Measurements from ENCODE around the gene KRTAP10-3.
"Not testable (repeated sequence)": the region's sequence is repeated elsewhere in the genome, so short reads cannot be mapped to it uniquely, and the experiment has no call there.

Gene KRTAP10-3

GRCh38 chr21:44556879-44557278, 1.7 kb downstream of the KRTAP10-3 start:
- Histone ChIP-seq H3K27ac (ENCODE audit: low read depth, low read length) (no peak overlapping the region), H3K4me3 (ENCODE audit: low read depth, low read length) (no peak overlapping the region), H3K79me2 (ENCODE audit: control insufficient read depth, insufficient read depth, low read length, unreplicated experiment) (no peaks in the 10 kb centered on the region), H3K27me3 (ENCODE audit: insufficient read depth, low read length) (peaks cover 71% of the 10 kb centered on the region), H2AFZ (ENCODE audit: low read length, unreplicated experiment) (no peak overlapping the region), H3K36me3 (ENCODE audit: insufficient read depth, low read length) (no peaks in the 10 kb centered on the region), H3K4me1 (ENCODE audit: control insufficient read depth, insufficient read depth, low read length, unreplicated experiment) (no peaks in the 10 kb centered on the region)

GRCh38 chr21:44555200-44555875, 3.3 kb downstream of the KRTAP10-3 start:
- no peak overlapping the region for H3K27ac ChIP-seq (ENCODE audit: low read depth, low read length)
- H2AFZ ChIP-seq (ENCODE audit: low read length, unreplicated experiment) = no peak overlapping the region
- H3K36me3 ChIP-seq (ENCODE audit: insufficient read depth, low read length) = no peaks in the 10 kb centered on the region
- H3K4me3 ChIP-seq (ENCODE audit: low read depth, low read length) = no peak overlapping the region
- H3K79me2 ChIP-seq (ENCODE audit: control insufficient read depth, insufficient read depth, low read length, unreplicated experiment) = no peaks in the 10 kb centered on the region
- H3K4me1 ChIP-seq (ENCODE audit: control insufficient read depth, insufficient read depth, low read length, unreplicated experiment) = no peaks in the 10 kb centered on the region
- peaks cover 71% of the 10 kb centered on the region for H3K27me3 ChIP-seq (ENCODE audit: insufficient read depth, low read length)

GRCh38 chr21:44552681-44553080, 5.9 kb downstream of the KRTAP10-3 start:
- no peaks in the 10 kb centered on the region for H3K4me1 ChIP-seq (ENCODE audit: control insufficient read depth, insufficient read depth, low read length, unreplicated experiment)

GRCh38 chr21:44552136-44552535, 6.5 kb downstream of the KRTAP10-3 start:
- Histone ChIP-seq H3K36me3 (ENCODE audit: insufficient read depth, low read length) (no peaks in the 10 kb centered on the region), H3K27me3 (ENCODE audit: insufficient read depth, low read length) (peaks cover 74% of the 10 kb centered on the region), H3K4me3 (ENCODE audit: low read depth, low read length) (no peak overlapping the region), H2AFZ (ENCODE audit: low read length, unreplicated experiment) (no peak overlapping the region), H3K79me2 (ENCODE audit: control insufficient read depth, insufficient read depth, low read length, unreplicated experiment) (no peaks in the 10 kb centered on the region), H3K27ac (ENCODE audit: low read depth, low read length) (no peak overlapping the region), H3K4me1 (ENCODE audit: control insufficient read depth, insufficient read depth, low read length, unreplicated experiment) (no peaks in the 10 kb centered on the region)

More at GRCh38 chr21:44552681-44553080, 5.9 kb downstream of the KRTAP10-3 start:
- no peak overlapping the region for H3K27ac ChIP-seq (ENCODE audit: low read depth, low read length)
- peaks cover 75% of the 10 kb centered on the region for H3K27me3 ChIP-seq (ENCODE audit: insufficient read depth, low read length)
- H3K36me3 ChIP-seq (ENCODE audit: insufficient read depth, low read length) = no peaks in the 10 kb centered on the region
- no peaks in the 10 kb centered on the region for H3K79me2 ChIP-seq (ENCODE audit: control insufficient read depth, insufficient read depth, low read length, unreplicated experiment)
- H3K4me3 ChIP-seq (ENCODE audit: low read depth, low read length) = no peak overlapping the region
- H2AFZ ChIP-seq (ENCODE audit: low read length, unreplicated experiment) = no peak overlapping the region

- Histone ChIP-seq H3K27me3 (ENCODE audit: insufficient read depth, low read length) (peaks cover 72% of the 10 kb centered on the region), H3K27ac (ENCODE audit: low read depth, low read length) (no peak within 1 kb of the TSS), H3K36me3 (ENCODE audit: insufficient read depth, low read length) (no peaks in the 10 kb centered on the region), H3K4me3 (ENCODE audit: low read depth, low read length) (no peak within 1 kb of the TSS), H2AFZ (ENCODE audit: low read length, unreplicated experiment) (no peak within 1 kb of the TSS), H3K4me1 (ENCODE audit: control insufficient read depth, insufficient read depth, low read length, unreplicated experiment) (no peaks in the 10 kb centered on the region), H3K79me2 (ENCODE audit: control insufficient read depth, insufficient read depth, low read length, unreplicated experiment) (no peaks in the 10 kb centered on the region)
These were observed 7.1 kb downstream of the KRTAP10-3 start, which contains the start of gene KRTAP10-2 for GRCh38 chr21:44551340-44551961. KRTAP10-2 (minus strand) TSS chr21:44551505; CDS start chr21:44551458, 47 bp downstream.

GRCh38 chr21:44550807-44551206, 7.8 kb downstream of the KRTAP10-3 start:
- Histone ChIP-seq H2AFZ (ENCODE audit: low read length, unreplicated experiment) (no peak overlapping the region), H3K79me2 (ENCODE audit: control insufficient read depth, insufficient read depth, low read length, unreplicated experiment) (no peaks in the 10 kb centered on the region), H3K4me3 (ENCODE audit: low read depth, low read length) (no peak overlapping the region), H3K27ac (ENCODE audit: low read depth, low read length) (no peak overlapping the region), H3K27me3 (ENCODE audit: insufficient read depth, low read length) (peaks cover 71% of the 10 kb centered on the region), H3K36me3 (ENCODE audit: insufficient read depth, low read length) (no peaks in the 10 kb centered on the region), H3K4me1 (ENCODE audit: control insufficient read depth, insufficient read depth, low read length, unreplicated experiment) (no peaks in the 10 kb centered on the region)

- not testable (repeated sequence) for H3K27ac ChIP-seq (ENCODE audit: low read depth, low read length); H3K79me2 ChIP-seq (ENCODE audit: control insufficient read depth, insufficient read depth, low read length, unreplicated experiment); H2AFZ ChIP-seq (ENCODE audit: low read length, unreplicated experiment); H3K4me3 ChIP-seq (ENCODE audit: low read depth, low read length); H3K36me3 ChIP-seq (ENCODE audit: insufficient read depth, low read length); H3K4me1 ChIP-seq (ENCODE audit: control insufficient read depth, insufficient read depth, low read length, unreplicated experiment)
- H3K27me3 ChIP-seq (ENCODE audit: insufficient read depth, low read length) = peaks cover 69% of the 10 kb centered on the region
These were observed 8.3 kb downstream of the KRTAP10-3 start for GRCh38 chr21:44550285-44550684.

GRCh38 chr21:44549525-44550211, 8.9 kb downstream of the KRTAP10-3 start:
- Histone ChIP-seq H3K79me2 (ENCODE audit: control insufficient read depth, insufficient read depth, low read length, unreplicated experiment) (no peaks in the 10 kb centered on the region), H3K27ac (ENCODE audit: low read depth, low read length) (no peak overlapping the region), H2AFZ (ENCODE audit: low read length, unreplicated experiment) (no peak overlapping the region), H3K27me3 (ENCODE audit: insufficient read depth, low read length) (peaks cover 63% of the 10 kb centered on the region), H3K36me3 (ENCODE audit: insufficient read depth, low read length) (no peaks in the 10 kb centered on the region), H3K4me3 (ENCODE audit: low read depth, low read length) (no peak overlapping the region), H3K4me1 (ENCODE audit: control insufficient read depth, insufficient read depth, low read length, unreplicated experiment) (no peaks in the 10 kb centered on the region)

GRCh38 chr21:44548922-44549321, 9.7 kb downstream of the KRTAP10-3 start:
- no peaks in the 10 kb centered on the region for H3K4me1 ChIP-seq (ENCODE audit: control insufficient read depth, insufficient read depth, low read length, unreplicated experiment)
- no peaks in the 10 kb centered on the region for H3K36me3 ChIP-seq (ENCODE audit: insufficient read depth, low read length)
- no peak overlapping the region for H3K27ac ChIP-seq (ENCODE audit: low read depth, low read length)
- no peak overlapping the region for H2AFZ ChIP-seq (ENCODE audit: low read length, unreplicated experiment)
- no peak overlapping the region for H3K4me3 ChIP-seq (ENCODE audit: low read depth, low read length)
- peaks cover 56% of the 10 kb centered on the region for H3K27me3 ChIP-seq (ENCODE audit: insufficient read depth, low read length)
- H3K79me2 ChIP-seq (ENCODE audit: control insufficient read depth, insufficient read depth, low read length, unreplicated experiment) = no peaks in the 10 kb centered on the region

GRCh38 chr21:44548381-44548780, 10.2 kb downstream of the KRTAP10-3 start:
- no peak overlapping the region for H3K27ac ChIP-seq (ENCODE audit: low read depth, low read length)
- H3K4me3 ChIP-seq (ENCODE audit: low read depth, low read length) = no peak overlapping the region
- H3K4me1 ChIP-seq (ENCODE audit: control insufficient read depth, insufficient read depth, low read length, unreplicated experiment) = no peaks in the 10 kb centered on the region
- H3K36me3 ChIP-seq (ENCODE audit: insufficient read depth, low read length) = no peaks in the 10 kb centered on the region
- H3K27me3 ChIP-seq (ENCODE audit: insufficient read depth, low read length) = peaks cover 50% of the 10 kb centered on the region
- H2AFZ ChIP-seq (ENCODE audit: low read length, unreplicated experiment) = no peak overlapping the region
- no peaks in the 10 kb centered on the region for H3K79me2 ChIP-seq (ENCODE audit: control insufficient read depth, insufficient read depth, low read length, unreplicated experiment)
